Activated CD8-positive, alpha-beta memory T cell treated with anti-CD3 and anti-CD28 coated beads for 4 hours (primary cell): ENCODE measurements around the gene NR1D2.
"Not testable (repeated sequence)": the region's sequence is repeated elsewhere in the genome, so short reads cannot be mapped to it uniquely, and the experiment has no call there.

ENCODE experiments used
- DNase-seq, 2 donors: peaks; one replicate each; pipeline ENCODE4 v3.0.0-alpha.2; 2020; ENCODE audit warnings: low read depth in 2 of 2

NR1D2 gene

DNA sequence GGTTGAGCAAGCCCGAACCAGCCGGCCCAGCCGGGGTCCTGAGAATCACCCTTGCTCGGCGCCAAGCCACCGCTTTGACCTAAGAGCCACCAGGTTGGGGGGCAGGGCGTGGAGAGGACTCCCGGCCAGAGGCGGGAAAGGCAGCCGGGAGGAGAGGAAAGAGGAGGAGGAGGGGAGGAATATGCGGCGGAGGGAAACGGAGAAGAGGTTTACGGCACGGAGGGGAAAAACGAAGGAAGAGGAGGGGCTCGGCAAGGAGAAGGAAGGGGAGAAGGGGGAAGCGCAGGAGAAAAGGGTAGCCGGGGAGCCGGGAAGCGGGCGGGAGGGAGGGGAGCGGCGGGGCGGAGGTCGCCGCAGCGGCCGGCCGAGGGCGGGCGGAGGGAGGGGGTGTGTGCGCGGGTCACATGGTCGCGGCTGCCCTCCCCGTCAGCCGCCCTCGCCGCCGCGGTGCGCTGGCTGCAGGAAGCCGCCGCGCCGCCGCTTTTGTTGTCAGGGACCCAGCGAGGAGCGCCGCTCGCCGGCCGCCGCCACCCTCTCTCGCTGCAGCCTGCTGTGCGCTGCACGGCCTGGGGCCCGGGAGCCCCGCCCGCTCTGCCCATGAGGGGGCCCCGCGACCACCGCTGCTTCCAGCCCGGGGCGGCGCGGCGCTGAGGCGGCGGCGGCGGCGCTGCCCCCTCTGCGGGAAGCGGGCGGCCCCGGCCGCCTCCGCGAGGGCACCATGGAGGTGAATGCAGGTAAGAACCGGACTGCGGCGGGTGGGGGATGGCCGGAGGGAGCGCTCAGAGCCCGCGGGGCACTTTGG, at the start of gene NR1D2:
NR1D2 (plus strand) TSS at position 426 of the 802 bp plus-strand sequence; CDS start at position 719, 293 bp downstream.
- peak; percentile 48 to 59 for DNase-seq

DNA sequence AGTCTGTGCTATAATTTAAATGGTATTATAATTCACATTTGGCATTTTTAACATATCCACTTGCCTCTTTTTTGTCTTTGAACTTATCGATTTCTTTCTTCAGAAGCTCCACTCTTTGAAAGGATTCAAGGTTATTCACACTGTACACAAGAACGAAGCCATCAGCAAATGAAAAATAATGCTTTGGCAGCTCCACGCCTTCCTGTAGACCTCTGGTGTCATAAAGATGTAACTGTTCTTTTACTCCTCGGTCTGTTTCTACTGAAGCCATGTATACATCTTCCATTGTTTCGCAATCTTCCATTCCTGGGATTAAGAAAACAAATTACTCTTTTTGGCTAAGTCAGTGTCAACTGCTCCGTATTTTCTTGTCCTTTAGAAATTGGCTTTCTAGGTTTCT, 44.3 kb upstream of the NR1D2 start:
- no peak for DNase-seq

GRCh38 chr3:23904545-23904944, 40.5 kb upstream of the NR1D2 start:
- no peak for DNase-seq

DNA sequence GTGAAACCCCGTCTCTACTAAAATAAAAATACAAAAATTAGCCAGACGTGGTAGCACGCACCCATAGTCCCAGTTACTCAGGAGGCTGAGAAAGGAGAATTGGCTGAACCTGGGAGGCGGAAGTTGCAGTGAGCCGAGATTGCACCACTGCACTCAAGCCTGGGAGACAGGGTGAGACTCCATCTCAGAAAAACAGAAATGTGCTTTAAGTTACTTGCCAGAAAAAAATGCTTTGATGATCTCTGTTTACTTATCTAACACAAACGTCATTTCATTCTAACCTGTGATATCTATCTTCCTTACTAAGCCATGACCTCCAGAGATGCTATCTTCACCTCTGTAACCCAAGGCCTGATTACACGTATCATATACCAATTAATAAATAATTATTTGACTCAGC, 35.7 kb upstream of the NR1D2 start:
- no peak for DNase-seq

GRCh38 chr3:23911397-23911796, 33.7 kb upstream of the NR1D2 start:
- DNase-seq, result no peak

DNA sequence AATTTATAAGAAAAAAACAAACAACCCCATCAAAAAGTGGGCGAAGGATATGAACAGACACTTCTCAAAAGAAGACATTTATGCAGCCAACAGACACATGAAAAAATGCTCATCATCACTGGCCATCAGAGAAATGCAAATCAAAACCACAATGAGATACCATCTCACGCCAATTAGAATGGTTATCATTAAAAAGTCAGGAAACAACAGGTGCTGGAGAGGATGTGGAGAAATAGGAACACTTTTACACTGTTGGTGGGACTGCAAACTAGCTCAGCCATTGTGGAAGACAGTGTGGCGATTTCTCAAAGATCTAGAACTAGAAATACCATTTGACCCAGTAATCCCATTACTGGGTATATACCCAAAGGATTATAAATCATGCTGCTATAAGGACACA, 32.8 kb upstream of the NR1D2 start:
- not testable (repeated sequence) for DNase-seq

GRCh38 chr3:23913182-23913581, 31.9 kb upstream of the NR1D2 start:
- no peak for DNase-seq

DNA sequence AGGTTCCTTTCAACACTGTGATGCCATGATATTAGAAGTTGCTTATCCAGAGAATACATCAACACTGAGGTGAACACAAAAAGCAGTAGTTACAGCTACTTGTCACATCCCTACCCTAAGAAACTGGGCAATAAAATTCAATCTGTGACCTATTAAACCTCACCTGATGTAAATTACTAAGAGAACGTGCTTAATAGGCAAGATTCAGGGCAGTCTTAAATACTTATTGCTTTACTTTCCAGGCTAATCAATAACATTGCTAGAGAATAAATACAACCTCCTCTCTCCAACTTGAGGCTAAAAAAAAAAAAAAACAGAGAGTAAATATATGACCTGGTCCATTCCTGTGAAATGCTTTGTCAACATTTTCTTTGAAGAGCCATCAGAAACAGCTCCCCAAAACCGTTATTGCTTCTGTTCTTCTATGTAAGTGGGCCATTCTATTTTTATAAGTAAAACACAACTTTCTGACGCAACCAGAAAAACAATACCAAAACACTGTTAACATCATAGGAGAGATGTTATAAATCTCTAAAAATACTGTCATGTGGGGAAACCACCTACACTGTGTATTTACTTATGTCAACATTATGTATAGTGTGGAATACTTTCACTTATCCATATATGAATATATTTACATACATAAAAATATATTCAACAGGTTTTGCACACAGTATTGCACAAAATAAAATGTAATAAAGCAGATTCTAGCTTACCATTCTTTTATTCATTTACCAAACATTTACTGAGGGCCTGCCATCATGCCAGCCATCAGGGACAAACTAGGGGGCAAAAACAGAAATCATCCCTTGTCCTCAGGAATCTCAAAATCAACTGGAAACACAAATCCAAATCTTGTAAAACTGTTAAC, 31.0 kb upstream of the NR1D2 start:
- DNase-seq, result no peak

DNA sequence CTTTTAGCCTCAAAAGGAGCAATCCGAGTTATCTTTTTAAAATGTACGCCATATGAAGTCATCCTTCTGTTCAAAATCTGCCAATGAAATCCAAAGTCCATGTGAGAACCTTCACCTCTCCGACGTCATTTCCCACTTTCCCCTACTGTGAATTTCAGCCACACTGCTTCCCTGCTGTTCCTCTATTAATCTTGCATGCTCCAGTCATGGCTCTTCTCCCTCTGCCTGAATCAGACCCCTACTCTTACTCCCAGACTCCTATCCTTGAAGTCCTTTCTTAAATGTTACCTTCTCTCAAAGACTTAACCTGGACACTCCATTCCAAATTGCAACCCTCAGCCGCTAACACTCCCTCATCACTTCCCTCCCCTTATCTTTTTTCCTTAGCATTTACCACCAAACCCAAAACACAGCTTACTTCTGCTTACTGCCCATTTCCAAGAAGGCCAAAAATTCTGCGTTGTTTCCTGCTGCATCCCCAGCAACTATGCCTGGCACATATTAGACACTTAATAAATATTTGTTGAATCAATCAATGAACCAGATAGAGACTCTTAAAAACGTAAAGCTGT, 29.5 kb upstream of the NR1D2 start:
- DNase-seq, result no peak

DNA sequence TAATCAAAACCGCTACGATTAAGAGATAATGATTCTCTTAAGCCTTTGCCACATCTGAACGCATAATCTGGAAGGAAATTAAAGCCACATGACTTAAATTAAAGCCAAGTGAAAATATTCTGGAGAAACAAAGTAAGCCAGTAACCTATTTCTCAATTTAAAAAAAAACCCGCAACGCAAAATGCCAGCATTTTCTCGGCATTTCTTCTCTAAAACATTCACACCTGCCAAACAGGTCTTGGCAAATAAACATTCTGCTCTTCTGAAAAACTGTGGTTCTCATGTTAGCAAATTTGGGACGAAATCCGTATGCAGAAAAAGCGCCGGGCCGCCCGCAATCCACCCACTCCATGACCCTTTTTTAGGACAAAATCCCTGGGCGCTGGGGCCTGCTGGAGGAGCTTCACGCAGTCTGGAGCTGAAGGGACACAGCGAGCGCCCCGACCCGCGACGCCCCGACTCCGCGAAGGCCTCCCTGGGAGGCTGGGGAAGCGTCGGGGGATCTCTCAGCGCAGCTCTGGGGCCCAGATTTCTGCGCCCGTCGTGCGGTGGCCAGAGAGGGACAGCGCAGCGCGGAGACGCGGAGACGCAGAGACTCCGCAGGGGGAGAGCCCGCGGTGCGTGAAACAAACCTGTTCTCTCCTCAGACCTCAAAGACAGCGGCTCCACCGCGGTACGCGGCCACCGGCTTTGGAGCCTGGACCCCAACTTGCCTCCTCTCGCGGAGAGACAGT, 28.8 kb upstream of the NR1D2 start:
- DNase-seq, result peak in 1 of 2 donors; percentile 2

DNA sequence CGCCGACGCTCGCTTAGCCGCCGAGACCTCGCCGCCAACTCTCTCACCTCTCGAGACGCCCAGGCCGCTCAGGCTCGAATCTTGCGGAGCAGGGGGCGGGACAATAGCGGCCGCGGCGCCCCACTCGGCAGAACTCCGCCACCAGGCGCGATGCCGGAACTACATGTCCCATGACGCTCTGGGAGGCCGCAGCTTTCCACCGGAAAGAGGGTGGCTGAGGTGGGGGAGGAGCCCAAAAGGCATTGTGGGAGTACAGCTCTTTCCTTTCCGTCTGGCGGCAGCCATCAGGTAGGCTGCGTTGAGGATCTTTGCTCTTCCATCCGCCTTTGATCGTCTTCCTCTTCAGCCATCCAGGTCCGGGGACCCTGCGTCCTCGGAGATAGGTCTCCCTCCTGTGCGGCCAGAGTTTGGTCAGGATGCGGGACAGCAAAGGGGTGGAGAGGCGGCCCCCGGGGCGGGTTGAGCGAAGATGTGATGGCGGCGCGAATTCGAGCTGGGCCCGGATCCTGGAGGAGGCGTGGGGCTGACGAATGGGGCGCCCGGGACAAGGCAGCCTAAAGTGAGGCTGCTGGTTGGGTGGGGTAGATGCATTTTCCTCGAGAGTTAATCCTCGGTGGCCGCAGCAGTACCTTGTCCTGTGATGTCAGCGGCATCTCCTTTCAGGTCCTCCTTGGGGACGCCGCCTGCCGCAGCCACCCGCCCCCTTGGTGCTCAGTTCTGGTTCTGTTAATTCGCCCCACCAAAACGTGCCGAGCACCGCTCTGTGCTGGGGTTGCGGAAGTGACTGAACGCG, 28.0 kb upstream of the NR1D2 start, which contains the start of the genes NKIRAS1 and RPL15:
NKIRAS1 (minus strand) TSS at position 105 of the 793 bp plus-strand sequence. CDS start 6,086 bp downstream, outside the sequence.
RPL15 (plus strand) TSS at position 247 of the 793 bp plus-strand sequence. CDS start 728 bp downstream, outside the sequence.
- peak; percentile 94 to 97 for DNase-seq

DNA sequence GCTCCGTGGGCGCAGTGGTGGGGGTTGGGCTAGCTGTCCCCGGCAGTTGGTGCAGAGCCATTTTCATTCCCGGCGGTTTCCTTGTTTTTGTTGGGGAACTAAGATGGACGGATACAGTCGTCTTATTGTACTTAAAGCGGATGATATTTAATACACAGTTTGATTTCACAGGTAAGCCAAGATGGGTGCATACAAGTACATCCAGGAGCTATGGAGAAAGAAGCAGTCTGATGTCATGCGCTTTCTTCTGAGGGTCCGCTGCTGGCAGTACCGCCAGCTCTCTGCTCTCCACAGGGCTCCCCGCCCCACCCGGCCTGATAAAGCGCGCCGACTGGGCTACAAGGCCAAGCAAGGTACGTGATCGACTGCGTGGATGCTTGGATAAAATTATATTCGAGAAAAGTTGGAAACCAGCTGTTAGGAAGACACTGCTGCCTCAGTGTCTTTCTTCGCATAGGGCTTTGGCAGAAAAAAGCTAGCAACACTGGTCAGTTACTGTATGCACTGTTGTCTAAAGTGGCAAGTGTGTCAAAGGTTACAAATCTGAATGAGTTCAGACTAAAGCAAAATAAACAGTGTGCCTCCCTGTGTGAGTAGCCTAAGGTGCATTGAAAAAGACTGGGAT, 27.3 kb upstream of the NR1D2 start:
- not testable (repeated sequence) for DNase-seq

GRCh38 chr3:23918331-23918730, 26.8 kb upstream of the NR1D2 start:
- DNase-seq, result not testable (repeated sequence)

- no peak for DNase-seq
Measured at GRCh38 chr3:23919628-23920027, 25.5 kb upstream of the NR1D2 start.

DNA sequence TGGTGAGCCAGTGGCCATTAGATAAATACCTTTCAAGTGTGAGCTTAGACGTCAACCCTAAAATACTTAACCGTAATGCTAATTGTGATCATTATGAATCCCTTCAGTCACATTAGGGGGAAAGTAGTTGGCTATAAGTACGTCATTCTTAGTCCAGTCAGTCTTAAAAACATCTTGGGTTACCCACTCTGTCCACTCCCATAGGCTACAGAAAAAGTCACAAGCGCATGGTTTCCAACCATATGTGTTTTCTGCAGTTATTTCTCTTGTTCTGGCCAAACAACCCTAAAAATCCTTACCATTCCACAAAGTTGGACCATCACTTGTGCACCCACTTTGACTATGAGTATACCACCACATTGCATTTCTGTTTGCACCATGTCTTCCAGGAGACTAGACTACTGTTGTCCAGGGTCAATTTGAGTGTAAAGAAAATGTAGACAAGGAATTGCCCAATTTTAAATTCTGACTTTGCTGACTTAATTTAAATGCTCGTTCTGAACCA, 24.9 kb upstream of the NR1D2 start:
- no peak for DNase-seq

GRCh38 chr3:23921052-23921511, 24.0 kb upstream of the NR1D2 start:
- DNase-seq, result no peak

- DNase-seq, result no peak
Measured at GRCh38 chr3:23923786-23924185, 21.3 kb upstream of the NR1D2 start.

GRCh38 chr3:23926246-23926645, 18.8 kb upstream of the NR1D2 start:
- no peak for DNase-seq

- DNase-seq, result no peak
Measured at GRCh38 chr3:23926736-23927135, 18.4 kb upstream of the NR1D2 start.

DNA sequence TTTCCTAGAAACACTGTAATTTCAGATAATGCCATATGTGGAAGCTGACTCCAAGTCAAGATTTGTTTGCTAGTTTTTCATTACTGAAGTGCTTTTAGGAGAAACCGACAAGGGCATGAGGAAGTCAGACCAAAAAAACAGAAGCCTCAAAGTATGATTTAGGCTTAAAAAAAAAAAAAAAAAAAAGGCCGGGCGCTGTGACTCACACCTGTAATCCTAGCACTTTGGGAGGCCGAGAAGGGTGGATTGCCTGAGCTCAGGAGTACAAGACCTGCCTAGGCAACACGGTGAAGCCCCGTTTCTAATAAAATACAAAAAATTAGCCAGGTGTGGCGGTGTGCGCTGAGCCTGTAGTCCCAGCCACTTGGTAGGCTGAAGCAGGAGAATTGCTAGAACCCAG, 16.6 kb upstream of the NR1D2 start:
- no peak for DNase-seq
